Measurements from ENCODE around the gene NPTX1.

NPTX1 gene

GRCh38 chr17:80491478-80492342, 15.3 kb upstream of the NPTX1 start:
- H3K27me3 ChIP-seq (ENCODE audit: control insufficient read depth, low read length), result no peaks in the 10 kb centered on the region
- no peaks in the 10 kb centered on the region for H4K20me1 ChIP-seq (ENCODE audit: control insufficient read depth, insufficient read depth, low read depth, low read length)
- no peaks in the 10 kb centered on the region for H3K79me2 ChIP-seq (ENCODE audit: control insufficient read depth, low read length)
- no peaks in the 10 kb centered on the region for H3K36me3 ChIP-seq (ENCODE audit: control insufficient read depth, low read length)
- H3K9me3 ChIP-seq (ENCODE audit: control insufficient read depth, insufficient read depth, low read length), result no peaks in the 10 kb centered on the region; the same call in 1 of the 2 replicates
- no peak overlapping the region for H3K4me2 ChIP-seq (ENCODE audit: low read length)
- no peak overlapping the region for H3K27ac ChIP-seq (ENCODE audit: low read depth, low read length)
- H3K4me3 ChIP-seq (ENCODE audit: low read length), result no peak overlapping the region
- H3K4me1 ChIP-seq (ENCODE audit: control insufficient read depth, low read length), result no peaks in the 10 kb centered on the region
- no peaks in the 10 kb centered on the region for H3K9me2 ChIP-seq (replicated peaks; ENCODE audit: control insufficient read depth, low read length)
- no peak for TF ChIP-seq CTCF (IDR thresholded peaks at IDR 0.05; ENCODE audit: low read depth, low read length, poor library complexity, severe bottlenecking)
- TF ChIP-seq EZH2phosphoT487 (IDR thresholded peaks at IDR 0.05; ENCODE audit: borderline replicate concordance, low read length), result no peak
- H3F3A ChIP-seq (ENCODE audit: control insufficient read depth, insufficient read depth), result no peaks in the 10 kb centered on the region

- no peaks in the 10 kb centered on the region for H3F3A ChIP-seq (ENCODE audit: control insufficient read depth, insufficient read depth)
- TF ChIP-seq CTCF (IDR thresholded peaks at IDR 0.05; ENCODE audit: low read depth, low read length, poor library complexity, severe bottlenecking) (no peak), EZH2phosphoT487 (IDR thresholded peaks at IDR 0.05; ENCODE audit: borderline replicate concordance, low read length) (no peak)
- no peak overlapping the region for H3K4me3 ChIP-seq (ENCODE audit: low read length)
- H3K27ac ChIP-seq (ENCODE audit: low read depth, low read length), result no peak overlapping the region
- H3K36me3 ChIP-seq (ENCODE audit: control insufficient read depth, low read length), result no peaks in the 10 kb centered on the region
- H3K9me3 ChIP-seq (ENCODE audit: control insufficient read depth, insufficient read depth, low read length), result no peaks in the 10 kb centered on the region; the same call in 1 of the 2 replicates
- H4K20me1 ChIP-seq (ENCODE audit: control insufficient read depth, insufficient read depth, low read depth, low read length), result no peaks in the 10 kb centered on the region
- peaks cover 10% of the 10 kb centered on the region for H3K4me1 ChIP-seq (ENCODE audit: control insufficient read depth, low read length)
- no peaks in the 10 kb centered on the region for H3K9me2 ChIP-seq (replicated peaks; ENCODE audit: control insufficient read depth, low read length)
- no peaks in the 10 kb centered on the region for H3K79me2 ChIP-seq (ENCODE audit: control insufficient read depth, low read length)
- H3K27me3 ChIP-seq (ENCODE audit: control insufficient read depth, low read length), result no peaks in the 10 kb centered on the region
- H3K4me2 ChIP-seq (ENCODE audit: low read length), result no peak overlapping the region
Measured at GRCh38 chr17:80487511-80487910, 11.1 kb upstream of the NPTX1 start.

- H3K36me3 ChIP-seq (ENCODE audit: control insufficient read depth, low read length), result no peaks in the 10 kb centered on the region
- no peaks in the 10 kb centered on the region; the same call in 1 of the 2 replicates for H3K9me3 ChIP-seq (ENCODE audit: control insufficient read depth, insufficient read depth, low read length)
- H3K27ac ChIP-seq (ENCODE audit: low read depth, low read length), result no peak overlapping the region
- H3K27me3 ChIP-seq (ENCODE audit: control insufficient read depth, low read length), result peaks cover 5% of the 10 kb centered on the region
- H3K4me3 ChIP-seq (ENCODE audit: low read length), result no peak overlapping the region
- TF ChIP-seq CTCF (IDR thresholded peaks at IDR 0.05; ENCODE audit: low read depth, low read length, poor library complexity, severe bottlenecking) (no peak), EZH2phosphoT487 (IDR thresholded peaks at IDR 0.05; ENCODE audit: borderline replicate concordance, low read length) (no peak)
- no peak overlapping the region for H3K4me2 ChIP-seq (ENCODE audit: low read length)
- H3F3A ChIP-seq (ENCODE audit: control insufficient read depth, insufficient read depth), result no peaks in the 10 kb centered on the region
- no peaks in the 10 kb centered on the region for H4K20me1 ChIP-seq (ENCODE audit: control insufficient read depth, insufficient read depth, low read depth, low read length)
- H3K9me2 ChIP-seq (replicated peaks; ENCODE audit: control insufficient read depth, low read length), result no peaks in the 10 kb centered on the region
- no peaks in the 10 kb centered on the region for H3K79me2 ChIP-seq (ENCODE audit: control insufficient read depth, low read length)
- peaks cover 10% of the 10 kb centered on the region for H3K4me1 ChIP-seq (ENCODE audit: control insufficient read depth, low read length)
Measured at GRCh38 chr17:80486692-80487091, 10.3 kb upstream of the NPTX1 start.

All from DOHH2 (cell line).